Spleen (tissue), 11 donors: ENCODE data around the gene OTOP1. TPM values are rescaled to one million over a fixed set of nuclear protein-coding genes. Genes with fewer than 3 reads are reported as not detected.
"Not testable (repeated sequence)": the region's sequence is repeated elsewhere in the genome, so short reads cannot be mapped to it uniquely, and the experiment has no call there.

Experiments used
- DNase-seq: peaks from one replicate; pipeline ENCODE4 v3.0.0-alpha.2; 2020
- H3K27ac ChIP-seq, 8 donors: fragments of 200-600 bp; sonication (generic) in 7 of 8; 1 replicate in 4 of 8; 2 replicates in 4 of 8; pipeline versions ENCODE4 v1.5.0 to v1.8.0; 2016 to 2021; ENCODE audit warnings: inconsistent platforms in 4 of 8, mild to moderate bottlenecking in 4 of 8, moderate library complexity in 1 of 8
- H3K27me3 ChIP-seq, 7 donors: fragments of 200-600 bp; sonication (generic) in 6 of 7; replicated peaks in 1 of 7; 1 replicate in 4 of 7; 2 replicates in 3 of 7; pipeline versions ENCODE4 v1.5.0 to v1.8.0; 2016 to 2021; ENCODE audit warnings: inconsistent platforms in 3 of 7, mild to moderate bottlenecking in 1 of 7
- H3K36me3 ChIP-seq, 6 donors: fragments of 200-600 bp; sonication (generic) in 5 of 6; 1 replicate in 4 of 6; 2 replicates in 2 of 6; pipeline versions ENCODE4 v1.5.0 to v1.8.0; 2016 to 2021; ENCODE audit warnings: inconsistent platforms in 2 of 6
- H3K4me1 ChIP-seq, 6 donors: fragments of 200-600 bp; sonication (generic) in 5 of 6; 1 replicate in 3 of 6; 2 replicates in 3 of 6; pipeline versions ENCODE4 v1.5.0 to v1.8.0; 2016 to 2021; ENCODE audit warnings: inconsistent platforms in 3 of 6
- H3K4me3 ChIP-seq, 8 donors: fragments of 200-600 bp; sonication (generic) in 7 of 8; 1 replicate in 4 of 8; 2 replicates in 4 of 8; pipeline versions ENCODE4 v1.5.0 to v1.8.0; 2016 to 2021; ENCODE audit warnings: inconsistent platforms in 4 of 8, mild to moderate bottlenecking in 4 of 8, moderate library complexity in 2 of 8
- H3K9me3 ChIP-seq, 8 donors: fragments of 200-600 bp; sonication (generic) in 7 of 8; 1 replicate in 4 of 8; 2 replicates in 4 of 8; pipeline versions ENCODE4 v1.5.0 to v1.8.0; 2016 to 2021; ENCODE audit warnings: inconsistent platforms in 4 of 8
- POLR2A ChIP-seq, 3 donors: fragments of 450-650 bp; IDR thresholded peaks; one replicate each; pipeline ENCODE4 v1.5.1; 2017; ENCODE audit warnings: antibody characterized with exemption in 3 of 3, mild to moderate bottlenecking in 1 of 3
- POLR2AphosphoS5 ChIP-seq, 3 donors: sonication (generic); formaldehyde crosslinking; IDR thresholded peaks; one replicate each; pipeline ENCODE4 v1.5.1; 2017; ENCODE audit warnings: antibody characterized with exemption in 3 of 3
- WGBS, 5 donors: extraction: QIAGEN DNeasy Blood & Tissue Kit in 3 of 5; methylation state at CpG; one replicate each; pipeline versions ENCODE4 v1.1.5 to v1.1.7; 2013 to 2018; 5-methylcytosine and 5-hydroxymethylcytosine counted together
- intact Hi-C: fragments of 100-400 bp; cut with DNase I; formaldehyde crosslinking; loops from one replicate; pipeline ENCODE4 v1.15.0; 2023; ENCODE audit warnings: low total_unique reads
- polyA plus RNA-seq, 3 donors: library from polyadenylated mRNA; stranded (reverse); fragments of 200-250 nt; gene quantifications; one replicate each; pipeline ENCODE4 v1.2.1, GENCODE V29; 2013
- total RNA-seq, 7 donors: library from RNA; depleted of rRNA in 3 of 7; stranded (reverse); fragments of >200 nt in 3 of 7; fragmentation: NEBNext Ultra II Directional in 4 of 7; extraction: Animal tissue kit (Norgen Biotek cat#: 25700) in 4 of 7; gene quantifications; one replicate each; pipeline versions ENCODE4 v1.1.0 to v1.2.1, GENCODE V29; 2016 to 2021
- TF ChIP-seq, protein P1 (sequence below), 11 experiments: fragments of 200-600 bp in 7 of 11; fragments of 450-650 bp in 4 of 11; sonication (generic) in 4 of 11; IDR thresholded peaks in 8 of 11; conservative IDR thresholded peaks in 3 of 11; 1 replicate in 7 of 11; 2 replicates in 4 of 11; pipeline versions ENCODE4 v1.4.0 to v1.8.0; 2016 to 2021; ENCODE audit warnings: antibody characterized with exemption in 11 of 11, inconsistent platforms in 4 of 11, mild to moderate bottlenecking in 1 of 11
- donor health status: healthy with polysubstance abuse.
- donor health status: DM: no; HTN: no; CAD: no; lungs with moderate emphysema.
- donor health status: DM: no; HTN: no; CAD: no.
- donor health status: Bipolar disorder and iron deficiency.
- donor health status: healthy.
- donor health status: DM: no; HTN: no; CAD: no.
- donor health status: DM: yes; HTN: yes; CAD: no.

The OTOP1 gene
- total and polyA plus RNA-seq, 10 donors: not detected

- Histone ChIP-seq H3K9me3 (no peaks in the 10 kb centered on the region), H3K27ac (no peak overlapping the region), H3K27me3 (peaks cover 0 to 30% (median 7%) of the 10 kb centered on the region in 7 donors), H3K4me3 (no peak overlapping the region), H3K36me3 (no peaks in the 10 kb centered on the region), H3K4me1 (no peaks in the 10 kb centered on the region)
- intact Hi-C loops: no loop called here
- no peak for TF ChIP-seq POLR2A (IDR thresholded peaks at IDR 0.05)
- TF ChIP-seq POLR2AphosphoS5 (IDR thresholded peaks at IDR 0.05): no peak
- TF ChIP-seq, protein P1, sequence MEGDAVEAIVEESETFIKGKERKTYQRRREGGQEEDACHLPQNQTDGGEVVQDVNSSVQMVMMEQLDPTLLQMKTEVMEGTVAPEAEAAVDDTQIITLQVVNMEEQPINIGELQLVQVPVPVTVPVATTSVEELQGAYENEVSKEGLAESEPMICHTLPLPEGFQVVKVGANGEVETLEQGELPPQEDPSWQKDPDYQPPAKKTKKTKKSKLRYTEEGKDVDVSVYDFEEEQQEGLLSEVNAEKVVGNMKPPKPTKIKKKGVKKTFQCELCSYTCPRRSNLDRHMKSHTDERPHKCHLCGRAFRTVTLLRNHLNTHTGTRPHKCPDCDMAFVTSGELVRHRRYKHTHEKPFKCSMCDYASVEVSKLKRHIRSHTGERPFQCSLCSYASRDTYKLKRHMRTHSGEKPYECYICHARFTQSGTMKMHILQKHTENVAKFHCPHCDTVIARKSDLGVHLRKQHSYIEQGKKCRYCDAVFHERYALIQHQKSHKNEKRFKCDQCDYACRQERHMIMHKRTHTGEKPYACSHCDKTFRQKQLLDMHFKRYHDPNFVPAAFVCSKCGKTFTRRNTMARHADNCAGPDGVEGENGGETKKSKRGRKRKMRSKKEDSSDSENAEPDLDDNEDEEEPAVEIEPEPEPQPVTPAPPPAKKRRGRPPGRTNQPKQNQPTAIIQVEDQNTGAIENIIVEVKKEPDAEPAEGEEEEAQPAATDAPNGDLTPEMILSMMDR (IDR thresholded peaks at IDR 0.05 in 8 of 11, conservative IDR thresholded peaks at IDR 0.05 in 3 of 11): no peak
- WGBS, 5 donors: 78 to 84% (median 79%) methylated on average over 5 of the region's 5 CpGs
- DNase-seq: no peak
Measured at GRCh38 chr4:4217113-4217512, 9.6 kb downstream of the OTOP1 start.

GRCh38 chr4:4216648-4217047 is 10.1 kb downstream of the OTOP1 start:
- no peak overlapping the region for H3K4me3 ChIP-seq
- DNase-seq: no peak
- no peaks in the 10 kb centered on the region for H3K36me3 ChIP-seq
- H3K27ac ChIP-seq: no peak overlapping the region
- 67 to 82% (median 76%) methylated on average over 7 of the region's 7 CpGs for WGBS, 5 donors
- no peaks in the 10 kb centered on the region for H3K4me1 ChIP-seq
- intact Hi-C loops: no loop called here
- TF ChIP-seq POLR2AphosphoS5 (IDR thresholded peaks at IDR 0.05) (no peak), POLR2A (IDR thresholded peaks at IDR 0.05) (no peak)
- TF ChIP-seq, protein P1 (IDR thresholded peaks at IDR 0.05 in 8 of 11, conservative IDR thresholded peaks at IDR 0.05 in 3 of 11): no peak
- H3K9me3 ChIP-seq: no peaks in the 10 kb centered on the region
- peaks cover 0 to 27% (median 5%) of the 10 kb centered on the region in 7 donors for H3K27me3 ChIP-seq

DNA sequence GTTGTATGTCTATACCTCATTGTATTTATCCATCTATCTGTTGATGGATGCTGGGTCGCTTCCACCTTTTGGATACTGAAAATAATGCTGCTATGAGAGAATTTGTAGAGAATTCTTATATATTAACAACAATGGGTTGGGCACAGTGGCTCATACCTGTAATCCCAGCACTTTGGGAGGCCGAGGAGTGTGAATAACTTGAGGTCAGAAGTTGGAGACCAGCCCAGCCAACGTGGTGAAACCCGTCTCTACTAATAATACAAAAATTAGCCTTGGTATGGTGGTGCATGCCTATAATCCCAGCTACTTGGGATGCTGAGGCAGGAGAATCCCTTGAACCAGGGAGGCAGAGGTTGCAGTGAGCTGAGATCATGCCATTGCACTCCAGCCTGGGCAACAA is 13.1 kb downstream of the OTOP1 start:
- DNase-seq, H3K4me3 ChIP-seq, intact Hi-C loops, H3K27ac ChIP-seq, H3K4me1 ChIP-seq, H3K36me3 ChIP-seq, H3K9me3 ChIP-seq: not testable (repeated sequence)
- 58 to 80% (median 71%) methylated on average over 4 of the region's 4 CpGs for WGBS, 5 donors
- H3K27me3 ChIP-seq: peaks cover 0 to 26% (median 7%) of the 10 kb centered on the region in 7 donors

GRCh38 chr4:4206204-4206603 is 20.5 kb downstream of the OTOP1 start:
- TF ChIP-seq POLR2AphosphoS5 (IDR thresholded peaks at IDR 0.05) (no peak), POLR2A (IDR thresholded peaks at IDR 0.05) (no peak)
- TF ChIP-seq, protein P1 (IDR thresholded peaks at IDR 0.05 in 8 of 11, conservative IDR thresholded peaks at IDR 0.05 in 3 of 11): no peak
- intact Hi-C loops: no loop called here
- H3K27ac ChIP-seq: no peak overlapping the region

DNA sequence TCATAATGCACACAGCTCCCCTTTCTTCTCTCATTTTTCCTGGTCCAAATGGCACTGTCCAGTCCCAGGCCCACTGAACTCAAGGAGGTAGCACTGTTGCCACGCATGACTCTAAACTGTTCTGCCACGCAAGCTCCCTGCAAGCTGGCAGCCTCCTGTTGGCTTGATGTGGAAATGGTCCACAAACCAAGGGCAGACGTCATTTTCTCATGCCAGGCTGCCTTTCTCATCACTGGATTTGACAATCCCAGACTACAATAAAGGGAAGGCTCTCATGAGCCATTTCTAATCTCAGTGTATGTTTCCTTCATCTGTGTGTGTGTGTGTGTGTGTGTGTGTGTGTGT is 22.4 kb downstream of the OTOP1 start:
- H3K27ac ChIP-seq: no peak overlapping the region
- H3K27me3 ChIP-seq: peaks cover 0 to 47% (median 0%) of the 10 kb centered on the region in 7 donors
- H3K4me1 ChIP-seq: no peaks in the 10 kb centered on the region
- H3K9me3 ChIP-seq: peaks cover 0 to 7% (median 0%) of the 10 kb centered on the region in 8 donors
- no peak overlapping the region for H3K4me3 ChIP-seq
- 75 to 86% (median 79%) methylated on average over 3 of the region's 3 CpGs for WGBS, 5 donors
- intact Hi-C loops: no loop called here
- no peak for DNase-seq
- TF ChIP-seq POLR2A (IDR thresholded peaks at IDR 0.05): no peak
- TF ChIP-seq POLR2AphosphoS5 (IDR thresholded peaks at IDR 0.05): no peak
- TF ChIP-seq, protein P1 (IDR thresholded peaks at IDR 0.05 in 8 of 11, conservative IDR thresholded peaks at IDR 0.05 in 3 of 11): no peak
- H3K36me3 ChIP-seq: no peaks in the 10 kb centered on the region

More at GRCh38 chr4:4206204-4206603, 20.5 kb downstream of the OTOP1 start:
- Histone ChIP-seq H3K9me3 (peaks cover 0 to 7% (median 0%) of the 10 kb centered on the region in 8 donors), H3K4me3 (no peak overlapping the region), H3K4me1 (no peaks in the 10 kb centered on the region), H3K36me3 (no peaks in the 10 kb centered on the region), H3K27me3 (peaks cover 0 to 55% (median 0%) of the 10 kb centered on the region in 7 donors)
- no peak for DNase-seq
